ENCODE measurements around the gene RIMBP2. TPM values are rescaled to one million over a fixed set of nuclear protein-coding genes. Genes with fewer than 3 reads are reported as not detected.

Gene RIMBP2
- total and polyA plus RNA-seq, 4 donors = 0.05 to 2.9 (median 0.95) TPM

- Histone ChIP-seq H3K9me3 (ENCODE audit: control insufficient read depth in 4 of 4, insufficient read depth in 3 of 4, low read length in 3 of 4) (peaks cover 0 to 4% (median 0%) of the 10 kb centered on the region in 4 donors), H3K27ac (ENCODE audit: low read depth in 1 of 2, low read length in 1 of 2) (no peak overlapping the region), H3K27me3 (ENCODE audit: control insufficient read depth in 3 of 3, insufficient read depth in 3 of 3, low read length in 2 of 3) (peaks cover 0 to 2% (median 0%) of the 10 kb centered on the region in 3 donors), H3K9ac (ENCODE audit: insufficient read depth in 1 of 2, low read length in 2 of 2) (no peak overlapping the region), H3K4me1 (ENCODE audit: control insufficient read depth in 5 of 5, insufficient read depth in 5 of 5, low read length in 5 of 5) (peaks cover 0 to 5% (median 0%) of the 10 kb centered on the region in 5 donors), H3K4me3 (no peak overlapping the region), H3K36me3 (ENCODE audit: control insufficient read depth in 4 of 4, insufficient read depth in 4 of 4, low read length in 4 of 4) (no peaks in the 10 kb centered on the region)
- ATAC-seq (ENCODE audit: insufficient read depth, low FRiP score) (no peak), DNase-seq (no peak)
- WGBS, 2 donors = 63 to 67% methylated on average over 10 of the region's 10 CpGs
- no peak for TF ChIP-seq CTCF (IDR thresholded peaks at IDR 0.05; ENCODE audit: control extremely low read depth, extremely low read depth)
These were observed 32.7 kb upstream of the RIMBP2 start for GRCh38 chr12:130748786-130749185.

- no peak overlapping the region for H3K9ac ChIP-seq (ENCODE audit: insufficient read depth in 1 of 2, low read length in 2 of 2)
- H3K4me1 ChIP-seq (ENCODE audit: control insufficient read depth in 5 of 5, insufficient read depth in 5 of 5, low read length in 5 of 5) = peaks cover 0 to 5% (median 0%) of the 10 kb centered on the region in 5 donors
- H3K4me3 ChIP-seq = no peak overlapping the region
- DNase-seq (peak; percentile 86 to 92 (median 86)), ATAC-seq (ENCODE audit: insufficient read depth, low FRiP score) (peak; percentile 81)
- peaks cover 0 to 2% (median 0%) of the 10 kb centered on the region in 3 donors for H3K27me3 ChIP-seq (ENCODE audit: control insufficient read depth in 3 of 3, insufficient read depth in 3 of 3, low read length in 2 of 3)
- WGBS, 2 donors = 7 to 10% methylated on average over 13 of the region's 13 CpGs
- peaks cover 0 to 6% (median 0%) of the 10 kb centered on the region in 4 donors for H3K9me3 ChIP-seq (ENCODE audit: control insufficient read depth in 4 of 4, insufficient read depth in 3 of 4, low read length in 3 of 4)
- H3K27ac ChIP-seq (ENCODE audit: low read depth in 1 of 2, low read length in 1 of 2) = no peak overlapping the region
- no peaks in the 10 kb centered on the region for H3K36me3 ChIP-seq (ENCODE audit: control insufficient read depth in 4 of 4, insufficient read depth in 4 of 4, low read length in 4 of 4)
- TF ChIP-seq CTCF (IDR thresholded peaks at IDR 0.05; ENCODE audit: control extremely low read depth, extremely low read depth) = peak; percentile 60
These were observed 32.0 kb upstream of the RIMBP2 start for GRCh38 chr12:130747867-130748740.

GRCh38 chr12:130746546-130746945 lies 30.4 kb upstream of the RIMBP2 start:
- Histone ChIP-seq H3K9ac (ENCODE audit: insufficient read depth in 1 of 2, low read length in 2 of 2) (no peak overlapping the region), H3K27me3 (ENCODE audit: control insufficient read depth in 3 of 3, insufficient read depth in 3 of 3, low read length in 2 of 3) (peaks cover 0 to 2% (median 0%) of the 10 kb centered on the region in 3 donors), H3K36me3 (ENCODE audit: control insufficient read depth in 4 of 4, insufficient read depth in 4 of 4, low read length in 4 of 4) (no peaks in the 10 kb centered on the region), H3K4me1 (ENCODE audit: control insufficient read depth in 5 of 5, insufficient read depth in 5 of 5, low read length in 5 of 5) (peaks cover 0 to 5% (median 0%) of the 10 kb centered on the region in 5 donors), H3K9me3 (ENCODE audit: control insufficient read depth in 4 of 4, insufficient read depth in 3 of 4, low read length in 3 of 4) (peaks cover 0 to 5% (median 0%) of the 10 kb centered on the region in 4 donors), H3K4me3 (no peak overlapping the region), H3K27ac (ENCODE audit: low read depth in 1 of 2, low read length in 1 of 2) (no peak overlapping the region)
- 50 to 60% methylated on average over 9 of the region's 9 CpGs for WGBS, 2 donors
- no peak for TF ChIP-seq CTCF (IDR thresholded peaks at IDR 0.05; ENCODE audit: control extremely low read depth, extremely low read depth)
- DNase-seq (no peak), ATAC-seq (ENCODE audit: insufficient read depth, low FRiP score) (no peak)

Data from lung (tissue), 12 donors.